NCI-H524 treated with DMSO at 0.1 percent for 48 hours (cell line): ENCODE measurements around the gene CLEC4A.
"Not testable (repeated sequence)": the region's sequence is repeated elsewhere in the genome, so short reads cannot be mapped to it uniquely, and the experiment has no call there.

ENCODE experiments used
- DNase-seq: peaks from one replicate; lab custom pipeline; 2025; lab: John Stamatoyannopoulos, UW

The CLEC4A gene

GRCh38 chr12:8123124-8123912, at the start of gene CLEC4A:
TSS of gene CLEC4A (plus strand) at chr12:8123617. CDS start at chr12:8123879, 262 bp downstream.
- DNase-seq, result no peak

- no peak for DNase-seq
Measured at GRCh38 chr12:8075935-8076334, 47.5 kb upstream of the CLEC4A start.

- no peak for DNase-seq
Measured at GRCh38 chr12:8076366-8076765, 47.1 kb upstream of the CLEC4A start.

GRCh38 chr12:8077207-8077606, 46.2 kb upstream of the CLEC4A start:
- no peak for DNase-seq

- no peak for DNase-seq
Measured at GRCh38 chr12:8078398-8078797, 45.0 kb upstream of the CLEC4A start.

- DNase-seq, result no peak
Measured at GRCh38 chr12:8078916-8079315, 44.5 kb upstream of the CLEC4A start.

GRCh38 chr12:8080120-8080519, 43.3 kb upstream of the CLEC4A start:
- no peak for DNase-seq

GRCh38 chr12:8081251-8081920, 42.0 kb upstream of the CLEC4A start:
- DNase-seq, result peak; percentile 7

GRCh38 chr12:8082808-8083100, 40.7 kb upstream of the CLEC4A start:
- no peak for DNase-seq

- not testable (repeated sequence) for DNase-seq
Measured at GRCh38 chr12:8084351-8084750, 39.1 kb upstream of the CLEC4A start.

- no peak for DNase-seq
Measured at GRCh38 chr12:8087666-8088065, 35.8 kb upstream of the CLEC4A start.

GRCh38 chr12:8088574-8088973, 34.8 kb upstream of the CLEC4A start:
- DNase-seq, result no peak

GRCh38 chr12:8089277-8089676, 34.1 kb upstream of the CLEC4A start:
- not testable (repeated sequence) for DNase-seq

GRCh38 chr12:8089716-8090115, 33.7 kb upstream of the CLEC4A start:
- DNase-seq, result no peak

- no peak for DNase-seq
Measured at GRCh38 chr12:8093291-8093690, 30.1 kb upstream of the CLEC4A start.

GRCh38 chr12:8096281-8096915, 27.0 kb upstream of the CLEC4A start:
- no peak for DNase-seq

- DNase-seq, result no peak
Measured at GRCh38 chr12:8099235-8099634, 24.2 kb upstream of the CLEC4A start.

- DNase-seq, result no peak
Measured at GRCh38 chr12:8108808-8109398, 14.5 kb upstream of the CLEC4A start.

GRCh38 chr12:8113117-8113516, 10.3 kb upstream of the CLEC4A start:
- DNase-seq, result not testable (repeated sequence)

GRCh38 chr12:8120072-8120713, 3.2 kb upstream of the CLEC4A start:
- no peak for DNase-seq

GRCh38 chr12:8127138-8127537, 3.7 kb downstream of the CLEC4A start:
- no peak for DNase-seq

GRCh38 chr12:8133636-8134397, 10.4 kb downstream of the CLEC4A start:
- peak; percentile 27 for DNase-seq
